ENCODE results near the gene GKN2. TPM values are rescaled to one million over a fixed set of nuclear protein-coding genes. Genes with fewer than 3 reads are reported as not detected.

The GKN2 gene
- total and polyA plus RNA-seq, 9 of the 15 experiments (the other 6 are each of a cell fraction or from before 2014, with no cell fraction given): not detected

DNA sequence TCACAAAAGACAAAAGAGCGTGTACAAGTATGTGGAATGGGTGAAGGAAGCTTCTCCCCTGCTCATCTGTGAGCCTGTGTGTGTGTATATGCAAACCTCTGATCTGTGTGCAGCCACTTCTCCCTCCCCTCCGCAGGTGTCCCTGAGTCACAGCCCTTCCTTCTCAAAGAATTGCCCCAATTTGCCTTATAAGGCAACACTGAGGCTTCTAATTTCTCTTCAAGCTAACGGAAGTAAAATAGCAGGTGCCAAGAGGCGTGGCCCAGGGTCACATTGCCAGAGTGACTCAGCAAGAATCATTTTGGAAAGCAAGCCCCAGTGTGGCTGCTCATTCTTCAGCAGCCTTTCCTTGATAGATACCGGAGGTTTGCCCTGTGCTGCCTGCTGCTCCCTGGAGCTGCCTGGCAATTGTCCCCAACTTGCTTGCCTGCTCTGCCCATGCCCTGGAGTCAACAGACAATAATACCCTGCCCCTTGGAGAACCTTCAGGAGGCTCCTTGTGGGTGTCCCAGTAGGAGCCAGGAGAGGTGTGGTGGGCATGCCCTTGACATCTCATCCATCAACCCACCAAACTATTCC lies 44.2 kb downstream of the GKN2 start (continued):
- no peak for TF ChIP-seq ZNF764 (CRISPR knock-in tag; IDR thresholded peaks at IDR 0.05; ENCODE audit: low read depth)
- TF ChIP-seq ZNF184 (CRISPR knock-in tag; IDR thresholded peaks at IDR 0.05): no peak
- TF ChIP-seq SETDB1 (IDR thresholded peaks at IDR 0.05; ENCODE audit: low read length): no peak
- no peak for TF ChIP-seq ZNF785 (CRISPR knock-in tag; IDR thresholded peaks at IDR 0.05)
- no peak for TF ChIP-seq POU5F1 (IDR thresholded peaks at IDR 0.05; ENCODE audit: borderline replicate concordance, low read depth, low read length, partially characterized antibody)
- no peak for TF ChIP-seq ARID3A (IDR thresholded peaks at IDR 0.05; ENCODE audit: borderline replicate concordance, low read depth, low read length)
- TF ChIP-seq, protein P1, sequence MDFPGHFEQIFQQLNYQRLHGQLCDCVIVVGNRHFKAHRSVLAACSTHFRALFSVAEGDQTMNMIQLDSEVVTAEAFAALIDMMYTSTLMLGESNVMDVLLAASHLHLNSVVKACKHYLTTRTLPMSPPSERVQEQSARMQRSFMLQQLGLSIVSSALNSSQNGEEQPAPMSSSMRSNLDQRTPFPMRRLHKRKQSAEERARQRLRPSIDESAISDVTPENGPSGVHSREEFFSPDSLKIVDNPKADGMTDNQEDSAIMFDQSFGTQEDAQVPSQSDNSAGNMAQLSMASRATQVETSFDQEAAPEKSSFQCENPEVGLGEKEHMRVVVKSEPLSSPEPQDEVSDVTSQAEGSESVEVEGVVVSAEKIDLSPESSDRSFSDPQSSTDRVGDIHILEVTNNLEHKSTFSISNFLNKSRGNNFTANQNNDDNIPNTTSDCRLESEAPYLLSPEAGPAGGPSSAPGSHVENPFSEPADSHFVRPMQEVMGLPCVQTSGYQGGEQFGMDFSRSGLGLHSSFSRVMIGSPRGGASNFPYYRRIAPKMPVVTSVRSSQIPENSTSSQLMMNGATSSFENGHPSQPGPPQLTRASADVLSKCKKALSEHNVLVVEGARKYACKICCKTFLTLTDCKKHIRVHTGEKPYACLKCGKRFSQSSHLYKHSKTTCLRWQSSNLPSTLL (IDR thresholded peaks at IDR 0.05): no peak
- TF ChIP-seq, protein P2, sequence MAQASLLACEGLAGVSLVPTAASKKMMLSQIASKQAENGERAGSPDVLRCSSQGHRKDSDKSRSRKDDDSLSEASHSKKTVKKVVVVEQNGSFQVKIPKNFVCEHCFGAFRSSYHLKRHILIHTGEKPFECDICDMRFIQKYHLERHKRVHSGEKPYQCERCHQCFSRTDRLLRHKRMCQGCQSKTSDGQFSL (CRISPR knock-in tag; IDR thresholded peaks at IDR 0.05): no peak
- TF ChIP-seq, protein P2 (tag; IDR thresholded peaks at IDR 0.05): no peak
- TF ChIP-seq HDAC6 (IDR thresholded peaks at IDR 0.05; ENCODE audit: low read depth, low read length): no peak
- TF ChIP-seq NEUROD1 (IDR thresholded peaks at IDR 0.05; ENCODE audit: borderline replicate concordance, low read depth, low read length, partially characterized antibody): no peak
- TF ChIP-seq ZNF143 (CRISPR knock-in tag; IDR thresholded peaks at IDR 0.05): no peak
- no peak for TF ChIP-seq HNRNPUL1 (IDR thresholded peaks at IDR 0.05; ENCODE audit: low read length)
- TF ChIP-seq SIX5 (IDR thresholded peaks at IDR 0.05; ENCODE audit: borderline replicate concordance in 1 of 2, insufficient read depth in 1 of 2, low read depth in 1 of 2, low read length in 2 of 2): no peak
- TF ChIP-seq NR2C2 (CRISPR knock-in tag; IDR thresholded peaks at IDR 0.05): no peak
- TF ChIP-seq NR2C2 (tag; IDR thresholded peaks at IDR 0.05): peak; percentile 92
- no peak for TF ChIP-seq ZNF696 (CRISPR knock-in tag; conservative IDR thresholded peaks at IDR 0.05)
- TF ChIP-seq AFF1 (IDR thresholded peaks at IDR 0.05; ENCODE audit: low read depth in 1 of 2, partially characterized antibody in 2 of 2): no peak
- TF ChIP-seq SAFB2 (IDR thresholded peaks at IDR 0.05; ENCODE audit: borderline replicate concordance, low read depth, low read length, severe bottlenecking): no peak
- no peak for TF ChIP-seq DACH1 (IDR thresholded peaks at IDR 0.05; ENCODE audit: partially characterized antibody)

Measured in K562 (cell line).